Measurements from ENCODE around the gene RPS15A.
"Not testable (repeated sequence)": the region's sequence is repeated elsewhere in the genome, so short reads cannot be mapped to it uniquely, and the experiment has no call there.

- not testable (repeated sequence) for TF ChIP-seq EP300, CTCF (IDR thresholded peaks at IDR 0.05)
These were observed 15.5 kb downstream of the RPS15A start for GRCh38 chr16:18774651-18775050.

All from esophagus muscularis mucosa (tissue), 3 donors.